Body of pancreas (tissue), 4 donors: ENCODE results near the gene NR2C2. TPM values are rescaled to one million over a fixed set of nuclear protein-coding genes. Genes with fewer than 3 reads are reported as not detected.

Experiments
- ATAC-seq: fragments of 150-250 bp; one replicate; pipeline ENCODE4 v1.9.1; 2016
- DNase-seq, 4 donors: peaks; one replicate each; pipeline ENCODE4 v3.0.0-alpha.2; 2019
- H3K27ac ChIP-seq, 4 donors: fragments of 200-600 bp; sonication (generic); 1 replicate in 3 of 4; 2 replicates in 1 of 4; pipeline versions ENCODE4 v1.5.1 to v1.6.1; 2016 to 2019; ENCODE audit warnings: mild to moderate bottlenecking in 1 of 4, mixed read lengths in 1 of 4, moderate library complexity in 1 of 4
- H3K27me3 ChIP-seq, 2 donors: fragments of 200-600 bp; sonication (generic); one replicate each; pipeline ENCODE4 v1.6.0; 2016; ENCODE audit warnings: mild to moderate bottlenecking in 1 of 2
- H3K36me3 ChIP-seq, 2 donors: fragments of 200-600 bp; sonication (generic); replicated peaks in 1 of 2; 2 replicates each; pipeline ENCODE4 v1.5.1; 2016; ENCODE audit warnings: low read depth in 2 of 2; ENCODE audit not compliant: insufficient read depth in 1 of 2
- H3K4me1 ChIP-seq: fragments of 200-600 bp; sonication (generic); one replicate; pipeline ENCODE4 v1.6.0; 2016
- H3K4me3 ChIP-seq, 2 donors: fragments of 200-600 bp; sonication (generic); 1 replicate in 1 of 2; 2 replicates in 1 of 2; pipeline ENCODE4 v1.5.1; 2016 to 2019
- H3K9me3 ChIP-seq, 3 donors: fragments of 200-600 bp; sonication (generic); 1 replicate in 2 of 3; 2 replicates in 1 of 3; pipeline ENCODE4 v1.5.1; 2016
- CTCF ChIP-seq, 7 experiments: fragments of 450-650 bp in 4 of 7; fragments of 200-600 bp in 3 of 7; sonication (generic) in 3 of 7; IDR thresholded peaks; one replicate each; pipeline ENCODE4 v1.5.1; 2016 to 2019; ENCODE audit warnings: antibody characterized with exemption in 7 of 7
- POLR2A ChIP-seq, 3 donors: fragments of 450-650 bp; IDR thresholded peaks; one replicate each; pipeline ENCODE4 v1.6.1; 2016; ENCODE audit warnings: antibody characterized with exemption in 3 of 3, mild to moderate bottlenecking in 2 of 3
- WGBS, 2 donors: methylation state at CpG; one replicate each; pipeline ENCODE4 v1.1.5; 2017; 5-methylcytosine and 5-hydroxymethylcytosine counted together
- intact Hi-C: fragments of 100-400 bp; cut with DNase I; formaldehyde crosslinking; loops from one replicate; pipeline ENCODE4 v1.15.1; 2023
- total RNA-seq, 2 donors: library from RNA; depleted of rRNA; stranded (reverse); fragments of >200 nt; gene quantifications; one replicate each; pipeline ENCODE4 v1.1.0, GENCODE V29; 2016

The NR2C2 gene
- total RNA-seq, 2 donors from 2014 or later, result 16.9 to 22.1 TPM

- DNase-seq (no peak), ATAC-seq (no peak)
- no peak overlapping the region for H3K4me3 ChIP-seq
- peaks cover 60% of the 10 kb centered on the region for H3K4me1 ChIP-seq
- 16 to 19% methylated on average over 4 of the region's 4 CpGs for WGBS, 2 donors
- intact Hi-C loops, result no loop called here
- no peaks in the 10 kb centered on the region for H3K36me3 ChIP-seq
- no peaks in the 10 kb centered on the region for H3K27me3 ChIP-seq
- H3K27ac ChIP-seq, result peak overlapping the region in 1 of 4 donors; percentile 99
- H3K9me3 ChIP-seq, result no peaks in the 10 kb centered on the region
- no peak for TF ChIP-seq POLR2A (IDR thresholded peaks at IDR 0.05)
- TF ChIP-seq CTCF (IDR thresholded peaks at IDR 0.05), result no peak
Observed at GRCh38 chr3:14946236-14946635, 1.1 kb upstream of the NR2C2 start.

DNA sequence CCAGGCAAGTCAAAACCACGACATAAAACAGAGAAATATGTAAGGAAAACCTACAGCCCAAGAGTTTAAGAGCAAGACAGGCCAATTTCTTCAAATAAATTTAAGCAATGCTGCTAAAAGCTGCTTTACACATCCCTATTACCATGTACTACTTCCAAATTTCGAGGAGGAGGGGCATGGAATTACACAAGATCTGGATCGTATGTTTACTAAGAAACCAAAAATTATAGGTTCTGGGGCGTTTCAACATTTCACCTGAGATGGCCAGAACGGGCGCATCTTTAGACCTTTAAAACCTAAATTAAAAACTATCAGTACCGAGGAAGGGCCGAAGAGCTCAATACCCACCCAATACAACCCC is 664 bp upstream of the NR2C2 start:
- intact Hi-C loops, result no loop called here

DNA sequence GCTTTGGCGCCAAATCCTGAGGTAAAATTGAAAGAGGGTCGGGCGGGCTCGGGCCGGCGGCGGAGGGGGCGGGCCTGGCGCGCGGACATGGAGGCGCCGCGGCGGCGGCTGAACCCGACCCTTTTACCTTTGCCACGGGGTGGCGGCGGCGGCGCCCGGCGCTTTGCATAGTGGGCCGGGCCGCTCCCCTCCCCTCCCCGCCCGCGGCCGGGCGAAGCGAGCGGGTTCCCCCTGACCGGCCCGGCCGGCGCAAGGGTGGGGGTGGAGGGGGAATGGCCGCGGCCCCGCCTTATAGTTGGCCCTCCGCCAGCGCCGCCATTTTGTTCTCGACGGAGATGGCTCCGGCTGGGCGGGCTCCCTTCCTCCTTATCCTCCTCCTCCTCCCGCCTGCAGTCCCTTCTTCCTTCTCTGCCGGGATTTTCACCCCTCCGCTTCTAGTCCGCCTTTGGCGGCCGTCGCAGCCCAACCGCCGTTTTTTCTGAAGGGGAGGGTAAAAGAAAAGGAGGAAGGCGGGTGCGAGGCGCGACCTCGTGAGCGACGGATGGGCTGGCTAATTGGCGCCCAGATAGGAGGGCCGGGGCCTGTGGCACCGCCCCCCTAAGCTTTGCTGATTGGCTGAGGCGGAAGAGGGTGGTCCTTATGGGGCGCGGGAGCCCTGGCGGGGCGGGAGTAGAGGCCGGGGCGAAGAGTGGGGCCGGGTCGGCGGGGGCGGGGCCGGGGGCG is 664 bp downstream of the NR2C2 start:
- H3K9me3 ChIP-seq, result no peaks in the 10 kb centered on the region
- H3K4me1 ChIP-seq, result peaks cover 49% of the 10 kb centered on the region
- H3K27ac ChIP-seq, result peak overlapping the region; percentile 86 to 99 (median 97)
- TF ChIP-seq POLR2A (IDR thresholded peaks at IDR 0.05), result peak in 2 of 3 donors; percentile 23 to 29
- no peak for TF ChIP-seq CTCF (IDR thresholded peaks at IDR 0.05)
- DNase-seq, result peak; percentile 96 to 97 (median 96)
- 1% methylated on average over 34 to 69 of the region's 79 CpGs for WGBS, 2 donors
- ATAC-seq, result peak; percentile 94
- H3K4me3 ChIP-seq, result peak overlapping the region; percentile 47 to 66
- intact Hi-C loops, result no loop called here
- H3K36me3 ChIP-seq, result no peaks in the 10 kb centered on the region
- H3K27me3 ChIP-seq, result no peaks in the 10 kb centered on the region

More for the DNA sequence above, 664 bp upstream of the NR2C2 start:
- peaks cover 59% of the 10 kb centered on the region for H3K4me1 ChIP-seq
- no peaks in the 10 kb centered on the region for H3K9me3 ChIP-seq
- H3K36me3 ChIP-seq, result no peaks in the 10 kb centered on the region
- TF ChIP-seq POLR2A (IDR thresholded peaks at IDR 0.05), result no peak
- no peak for TF ChIP-seq CTCF (IDR thresholded peaks at IDR 0.05)
- H3K27me3 ChIP-seq, result no peaks in the 10 kb centered on the region
- H3K27ac ChIP-seq, result peak overlapping the region; percentile 86 to 99 (median 97)
- 0% methylated on average over 8 of the region's 8 CpGs for WGBS, 2 donors
- H3K4me3 ChIP-seq, result peak overlapping the region; percentile 47 to 71
- DNase-seq, result no peak
- ATAC-seq, result no peak

DNA sequence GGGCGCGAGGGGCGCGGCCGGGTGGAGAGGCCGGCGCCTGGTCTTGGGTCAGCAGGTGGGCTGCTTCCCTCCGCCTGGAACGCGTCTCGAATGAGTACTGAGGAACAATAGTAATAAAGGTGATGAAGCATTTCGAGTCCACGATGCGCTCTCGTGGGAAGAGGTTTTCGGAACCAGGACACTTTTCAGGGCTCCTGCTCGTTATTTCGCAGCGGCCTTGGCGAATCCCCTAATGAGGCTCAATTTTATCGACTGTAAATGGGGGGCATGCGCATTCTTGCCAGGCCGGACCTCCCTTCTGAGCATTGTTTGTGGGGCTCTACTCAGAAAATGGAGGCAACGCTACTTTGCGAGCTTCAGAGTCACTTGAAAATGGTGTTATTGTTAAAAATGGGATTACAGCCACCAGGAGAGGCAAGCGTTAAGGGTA is 1.2 kb downstream of the NR2C2 start:
- Histone ChIP-seq H3K4me1 (peaks cover 43% of the 10 kb centered on the region), H3K27me3 (no peaks in the 10 kb centered on the region), H3K36me3 (no peaks in the 10 kb centered on the region), H3K27ac (peak overlapping the region; percentile 86 to 99 (median 97)), H3K9me3 (no peaks in the 10 kb centered on the region), H3K4me3 (peak overlapping the region; percentile 10 to 66)
- DNase-seq (no peak), ATAC-seq (no peak)
- intact Hi-C loops, result no loop called here
- WGBS, 2 donors, result 3% methylated on average over 14 to 26 of the region's 26 CpGs
- TF ChIP-seq POLR2A (IDR thresholded peaks at IDR 0.05), result peak in 2 of 3 donors; percentile 16 to 42
- no peak for TF ChIP-seq CTCF (IDR thresholded peaks at IDR 0.05)

DNA sequence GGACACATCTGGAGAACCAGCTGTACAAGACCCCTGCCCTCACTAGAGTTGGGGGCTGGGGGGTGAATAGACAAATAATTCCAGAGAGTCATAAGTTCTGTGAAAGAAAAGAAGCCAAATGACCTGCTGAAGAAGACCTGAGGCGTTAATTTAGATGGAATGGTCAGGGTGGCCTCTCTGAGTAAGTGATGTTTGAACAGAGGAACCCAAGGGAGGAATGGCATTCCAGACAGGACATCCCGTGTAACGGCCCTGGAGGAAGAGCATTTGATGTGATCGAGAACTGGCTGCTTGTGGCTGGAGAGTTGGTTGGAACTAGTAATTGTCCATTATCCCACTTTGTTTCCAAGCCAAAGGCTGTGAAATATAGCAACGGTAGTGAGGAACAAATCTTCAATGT is 1.7 kb downstream of the NR2C2 start:
- no peak overlapping the region for H3K4me3 ChIP-seq
- H3K36me3 ChIP-seq, result no peaks in the 10 kb centered on the region
- no peak for TF ChIP-seq CTCF (IDR thresholded peaks at IDR 0.05)
- TF ChIP-seq POLR2A (IDR thresholded peaks at IDR 0.05), result no peak
- DNase-seq, result no peak
- H3K4me1 ChIP-seq, result peaks cover 38% of the 10 kb centered on the region
- WGBS, 2 donors, result 33 to 40% methylated on average over 5 of the region's 5 CpGs
- H3K27ac ChIP-seq, result peak overlapping the region in 3 of 4 donors; percentile 96 to 99 (median 98)
- H3K9me3 ChIP-seq, result no peaks in the 10 kb centered on the region
- no peaks in the 10 kb centered on the region for H3K27me3 ChIP-seq
- ATAC-seq, result no peak
- intact Hi-C loops, result no loop called here
